ENCODE results near the gene APLNR.

DNA sequence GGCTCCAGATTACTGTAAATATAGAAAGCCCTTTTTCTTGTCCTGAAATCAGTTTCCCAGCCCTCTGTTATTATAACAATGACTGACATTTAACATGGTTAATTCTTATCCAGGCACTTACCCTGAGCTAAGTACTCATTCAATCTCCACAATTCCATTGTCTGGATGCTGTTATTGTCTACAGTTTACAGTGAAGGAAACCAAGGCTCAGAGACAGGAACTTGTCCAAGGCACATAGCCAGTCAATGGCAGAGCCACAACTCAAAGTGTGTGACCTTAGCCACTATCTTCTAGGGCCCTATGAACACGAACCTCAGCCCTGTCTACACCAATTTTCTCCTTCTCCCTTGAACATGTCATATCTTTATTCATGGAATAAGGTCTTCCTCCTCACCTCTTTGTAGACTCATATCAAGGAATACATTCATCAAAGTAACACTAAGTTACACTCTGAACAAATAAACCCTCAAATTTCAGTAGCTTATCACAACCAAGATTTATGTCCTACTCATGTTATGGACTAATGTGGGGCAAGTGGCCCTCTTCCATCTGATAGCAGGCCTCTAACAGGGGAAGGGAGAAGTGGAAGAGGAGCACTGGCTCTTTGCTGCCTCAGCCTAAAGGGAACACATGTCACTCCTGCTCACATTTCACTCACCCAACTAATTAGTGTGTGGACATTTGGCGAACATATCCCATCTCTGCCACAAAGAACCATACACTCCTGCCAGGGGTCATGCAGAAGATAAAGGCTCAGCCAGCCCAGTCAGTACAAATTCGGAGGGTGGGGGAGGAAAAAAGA, 39.3 kb upstream of the APLNR start:
- TF ChIP-seq, protein P1, sequence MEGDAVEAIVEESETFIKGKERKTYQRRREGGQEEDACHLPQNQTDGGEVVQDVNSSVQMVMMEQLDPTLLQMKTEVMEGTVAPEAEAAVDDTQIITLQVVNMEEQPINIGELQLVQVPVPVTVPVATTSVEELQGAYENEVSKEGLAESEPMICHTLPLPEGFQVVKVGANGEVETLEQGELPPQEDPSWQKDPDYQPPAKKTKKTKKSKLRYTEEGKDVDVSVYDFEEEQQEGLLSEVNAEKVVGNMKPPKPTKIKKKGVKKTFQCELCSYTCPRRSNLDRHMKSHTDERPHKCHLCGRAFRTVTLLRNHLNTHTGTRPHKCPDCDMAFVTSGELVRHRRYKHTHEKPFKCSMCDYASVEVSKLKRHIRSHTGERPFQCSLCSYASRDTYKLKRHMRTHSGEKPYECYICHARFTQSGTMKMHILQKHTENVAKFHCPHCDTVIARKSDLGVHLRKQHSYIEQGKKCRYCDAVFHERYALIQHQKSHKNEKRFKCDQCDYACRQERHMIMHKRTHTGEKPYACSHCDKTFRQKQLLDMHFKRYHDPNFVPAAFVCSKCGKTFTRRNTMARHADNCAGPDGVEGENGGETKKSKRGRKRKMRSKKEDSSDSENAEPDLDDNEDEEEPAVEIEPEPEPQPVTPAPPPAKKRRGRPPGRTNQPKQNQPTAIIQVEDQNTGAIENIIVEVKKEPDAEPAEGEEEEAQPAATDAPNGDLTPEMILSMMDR (conservative IDR thresholded peaks at IDR 0.05; ENCODE audit: low read length): no peak
- TF ChIP-seq EZH2phosphoT487 (IDR thresholded peaks at IDR 0.05; ENCODE audit: borderline replicate concordance, low read depth, low read length): no peak
